HG03095 (cell line): ENCODE results near the gene OR9I1.

ENCODE experiments used
- ATAC-seq: cut with Tn5 transposase; IDR thresholded peaks from one replicate; pipeline ENCODE4 v1.9.1; 2021; ENCODE audit warnings: moderate library complexity; ENCODE audit not compliant: unreplicated experiment

Gene OR9I1, protein sequence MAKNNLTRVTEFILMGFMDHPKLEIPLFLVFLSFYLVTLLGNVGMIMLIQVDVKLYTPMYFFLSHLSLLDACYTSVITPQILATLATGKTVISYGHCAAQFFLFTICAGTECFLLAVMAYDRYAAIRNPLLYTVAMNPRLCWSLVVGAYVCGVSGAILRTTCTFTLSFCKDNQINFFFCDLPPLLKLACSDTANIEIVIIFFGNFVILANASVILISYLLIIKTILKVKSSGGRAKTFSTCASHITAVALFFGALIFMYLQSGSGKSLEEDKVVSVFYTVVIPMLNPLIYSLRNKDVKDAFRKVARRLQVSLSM

DNA sequence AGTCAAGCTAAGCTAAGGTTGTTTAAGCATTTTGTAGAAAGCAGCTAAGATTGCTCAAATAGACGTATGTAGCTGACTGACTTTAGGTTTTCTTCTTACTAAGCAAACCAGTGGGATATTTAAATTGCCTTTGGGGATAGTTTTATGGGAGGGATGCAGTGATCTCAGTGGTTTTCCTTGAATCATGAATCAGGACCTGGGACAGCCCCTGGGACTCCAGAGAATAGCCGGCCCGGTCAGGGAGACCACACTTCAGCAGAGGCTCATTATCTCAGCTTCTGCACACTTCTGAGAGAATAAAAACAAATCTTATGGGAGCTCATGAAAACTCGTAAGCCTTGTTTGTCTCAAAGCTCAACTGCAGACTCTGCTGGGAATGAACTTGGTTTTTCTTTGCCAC is at the start of gene OR9I1:
Gene OR9I1, minus strand, starts transcription at position 62 of the 400 bp plus-strand sequence. CDS start 6,086 bp downstream, outside the sequence.
- no peak for ATAC-seq

DNA sequence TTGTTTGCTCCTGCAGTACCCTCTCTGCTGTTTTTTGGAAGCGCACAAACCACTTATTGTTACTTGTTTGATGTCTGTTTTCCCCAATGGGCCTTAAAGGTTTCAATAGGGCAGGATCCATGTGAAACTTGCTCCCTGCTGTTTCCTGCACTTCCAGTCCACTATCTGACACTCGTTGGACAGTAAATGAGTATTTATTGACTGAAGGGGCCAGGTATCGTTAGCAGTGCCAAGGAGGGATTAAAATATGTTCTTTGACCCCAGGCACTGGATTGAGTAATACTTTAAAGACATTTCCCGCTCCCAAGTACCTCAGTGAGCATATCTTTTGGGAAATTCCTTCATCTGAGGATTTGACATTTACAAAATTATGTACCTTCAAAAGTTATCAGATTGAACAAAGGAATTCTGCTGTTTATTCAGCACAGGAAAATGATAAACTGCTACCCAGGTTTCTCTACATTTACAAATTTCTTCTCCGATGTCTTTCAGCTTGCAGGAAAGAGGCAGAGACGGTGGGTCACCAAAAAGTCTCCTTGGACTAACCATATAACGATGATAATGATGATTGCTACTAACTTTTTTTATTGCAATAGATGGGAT is 40.3 kb upstream of the OR9I1 start:
- no peak for ATAC-seq

DNA sequence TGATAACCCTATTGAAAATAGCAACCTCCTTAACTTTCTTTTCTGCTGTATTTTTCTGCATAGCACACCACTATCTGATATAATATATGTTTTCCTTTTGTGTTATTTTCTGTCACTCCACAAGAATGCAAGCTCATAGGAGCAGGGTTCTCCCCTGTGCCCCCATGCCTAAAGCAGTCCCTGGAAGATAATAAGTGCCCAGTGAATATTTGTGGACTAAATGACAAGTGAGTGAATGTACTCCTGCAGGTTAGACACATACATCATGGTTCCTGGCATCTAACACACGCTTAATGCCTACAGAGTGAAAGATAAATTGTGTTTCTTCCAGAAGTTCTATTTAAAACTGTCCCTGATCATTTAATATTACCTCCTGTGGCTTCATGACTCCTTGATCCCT is 39.7 kb upstream of the OR9I1 start:
- ATAC-seq = no peak

DNA sequence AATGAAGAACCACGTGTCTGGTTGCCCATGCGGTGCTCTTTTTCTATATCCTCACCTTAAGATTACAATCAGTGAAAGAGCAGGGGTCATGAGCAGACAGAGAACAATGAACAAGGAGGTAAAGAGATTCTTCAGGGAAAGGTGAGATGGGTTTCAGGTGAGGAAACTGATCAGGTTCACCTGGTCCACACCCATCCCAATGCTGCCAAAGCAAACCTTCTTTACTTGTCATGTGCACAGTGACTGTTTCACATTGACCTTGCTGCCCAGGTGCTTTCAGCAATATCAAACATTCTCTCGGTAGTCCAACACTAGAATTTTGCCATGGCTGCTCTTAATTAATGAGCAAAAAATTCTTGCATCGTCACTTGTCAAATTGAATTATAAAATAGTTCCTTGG is 39.1 kb upstream of the OR9I1 start:
- ATAC-seq = no peak

DNA sequence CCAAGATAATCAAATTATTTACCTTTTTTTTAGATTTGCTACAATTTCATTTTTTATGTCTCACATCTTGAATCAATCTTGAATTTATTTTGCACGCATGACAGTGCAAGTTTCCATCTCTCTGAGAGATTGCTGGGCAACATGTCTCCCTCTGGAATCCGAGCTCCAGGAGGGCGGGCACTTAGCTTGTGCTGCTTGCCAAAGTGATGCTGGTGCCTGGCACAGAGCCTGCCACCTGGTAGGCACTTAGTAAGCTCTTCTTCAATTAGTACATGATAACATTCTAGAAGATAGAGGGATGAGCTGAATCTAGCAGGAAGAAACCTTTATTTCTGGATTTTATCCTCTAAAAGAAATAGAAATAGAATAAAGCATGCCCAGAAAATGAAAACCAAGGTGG is 27.5 kb upstream of the OR9I1 start:
- ATAC-seq = no peak

DNA sequence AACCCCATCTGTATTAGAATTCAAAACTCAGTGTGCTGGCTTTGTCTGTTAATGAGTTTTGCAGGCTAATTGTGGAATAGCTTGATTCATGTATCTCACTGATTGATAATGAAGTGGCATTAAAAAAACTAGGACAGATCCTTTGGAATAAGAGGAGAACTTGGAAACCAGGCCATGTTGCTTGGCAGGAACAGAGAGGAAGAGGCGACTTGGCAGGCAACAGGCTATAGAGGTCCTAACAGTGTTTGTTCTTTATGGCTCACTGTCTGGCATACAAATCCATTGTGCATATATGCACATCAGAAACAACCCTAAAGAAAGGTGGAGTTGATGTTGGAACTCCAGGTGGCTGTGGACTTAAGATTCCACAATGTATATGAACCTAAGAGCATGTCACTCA is 17.4 kb upstream of the OR9I1 start:
- no peak for ATAC-seq

DNA sequence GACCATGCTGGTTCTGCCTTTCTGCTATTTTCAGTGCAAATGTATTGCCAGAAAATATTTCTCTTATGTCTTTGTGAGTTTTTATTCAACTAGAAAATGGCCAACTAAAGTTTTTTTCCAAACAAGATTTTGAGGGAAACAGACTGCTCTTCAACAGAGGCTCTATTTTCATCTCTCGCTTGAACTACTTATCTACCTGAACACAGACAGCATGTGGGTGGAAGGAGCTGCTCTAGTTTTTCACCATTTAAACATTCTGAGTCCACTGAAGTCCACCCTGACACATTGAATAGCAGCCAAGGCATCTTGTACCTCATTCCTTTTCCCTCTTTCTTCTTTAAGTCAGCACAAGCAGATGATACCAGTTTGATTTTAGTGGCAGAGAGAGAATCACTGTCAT is 9.8 kb upstream of the OR9I1 start:
- no peak for ATAC-seq

DNA sequence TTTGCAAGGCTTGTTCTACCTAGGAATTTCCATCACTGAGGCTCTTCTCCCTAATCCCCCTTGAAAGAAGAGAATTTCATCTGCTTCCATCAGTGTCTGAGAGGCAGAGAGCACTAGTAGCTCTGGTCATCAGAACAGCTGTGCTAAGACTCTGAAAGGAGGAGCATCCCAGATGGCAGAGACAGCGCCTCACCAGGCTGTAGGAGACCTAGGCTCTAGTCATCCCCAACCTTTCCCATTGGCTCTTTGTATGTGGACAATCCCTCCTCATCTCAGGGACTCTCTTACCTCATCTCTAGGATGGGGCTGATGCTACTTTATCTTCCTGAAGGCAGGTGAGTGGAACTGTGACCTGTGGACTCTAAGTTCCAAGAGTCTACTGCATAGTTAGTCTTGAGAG is 8.8 kb upstream of the OR9I1 start:
- ATAC-seq = no peak

DNA sequence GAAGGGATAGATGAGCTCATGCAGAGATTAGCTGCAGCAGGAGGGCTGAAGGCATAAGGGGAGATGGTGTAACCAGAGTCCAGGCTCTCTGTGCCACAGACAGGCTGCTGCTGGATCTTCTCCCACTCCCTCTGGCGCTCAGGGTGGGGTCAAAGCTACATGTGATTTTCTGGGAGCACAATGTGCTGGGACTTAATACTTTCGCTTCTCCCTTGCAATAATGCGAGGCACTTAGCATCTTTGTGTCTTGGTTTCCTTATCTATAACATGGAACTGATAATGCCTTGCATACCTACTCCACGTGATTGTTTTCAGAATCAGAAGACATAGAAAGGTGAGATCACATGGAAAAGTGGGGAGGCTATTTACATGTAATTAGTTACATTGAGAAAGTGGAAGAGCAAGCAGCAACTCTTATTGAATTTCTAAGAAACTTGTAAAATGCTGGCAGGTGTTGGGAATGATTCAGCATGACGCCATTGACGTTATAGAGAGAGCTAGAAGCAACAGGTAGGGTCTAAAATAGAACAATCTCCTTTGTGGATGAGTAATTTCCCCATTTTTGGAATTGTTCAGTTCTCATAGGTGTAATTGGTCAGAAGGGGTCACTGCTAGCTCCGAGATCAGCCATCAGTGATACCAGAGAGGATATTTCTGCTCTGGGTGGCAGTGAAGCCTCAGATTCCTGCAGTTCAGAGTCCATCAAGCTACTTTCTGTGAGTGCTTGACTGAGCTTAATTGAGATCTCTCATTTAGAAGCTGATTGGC is 8.2 kb upstream of the OR9I1 start:
- no peak for ATAC-seq

DNA sequence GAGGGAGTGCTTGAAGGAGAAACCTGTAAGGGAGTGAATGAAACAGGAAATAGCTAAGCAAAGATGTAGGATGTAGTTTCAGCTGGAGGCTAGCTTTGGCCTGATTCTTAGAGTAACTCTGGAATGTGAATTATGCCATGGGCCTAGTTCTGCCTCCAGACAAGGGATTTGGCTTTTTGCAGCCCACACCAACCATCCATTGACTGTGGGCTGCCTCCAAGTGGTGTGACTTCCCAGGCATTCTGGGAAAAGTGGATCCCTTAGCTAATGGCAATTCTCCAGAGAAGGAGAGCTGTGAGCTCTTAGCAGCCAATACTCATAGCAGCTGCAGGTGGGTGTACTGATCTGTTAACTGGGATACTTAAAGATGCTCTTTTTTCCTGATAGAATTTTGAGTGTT is 2.0 kb upstream of the OR9I1 start:
- ATAC-seq = no peak

DNA sequence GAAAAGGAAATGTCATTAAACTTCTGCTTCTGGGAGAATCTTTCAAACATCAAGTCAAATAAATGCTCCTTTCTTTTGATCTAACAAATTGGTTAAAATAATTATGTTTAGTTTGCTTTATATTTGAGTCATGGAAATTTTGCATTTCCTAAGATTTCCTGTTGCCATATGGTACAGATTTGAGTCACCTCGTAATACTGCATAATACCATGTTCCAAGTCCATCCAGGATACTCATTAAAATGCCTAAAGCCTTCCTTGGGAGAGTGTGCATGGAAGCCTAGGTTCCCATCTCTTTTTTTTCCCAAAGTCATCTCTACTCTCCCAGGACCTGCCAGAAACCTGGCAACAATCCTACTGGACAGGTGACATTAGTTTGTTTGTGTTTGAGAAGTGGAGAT is 4.2 kb downstream of the OR9I1 start:
- ATAC-seq = no peak

DNA sequence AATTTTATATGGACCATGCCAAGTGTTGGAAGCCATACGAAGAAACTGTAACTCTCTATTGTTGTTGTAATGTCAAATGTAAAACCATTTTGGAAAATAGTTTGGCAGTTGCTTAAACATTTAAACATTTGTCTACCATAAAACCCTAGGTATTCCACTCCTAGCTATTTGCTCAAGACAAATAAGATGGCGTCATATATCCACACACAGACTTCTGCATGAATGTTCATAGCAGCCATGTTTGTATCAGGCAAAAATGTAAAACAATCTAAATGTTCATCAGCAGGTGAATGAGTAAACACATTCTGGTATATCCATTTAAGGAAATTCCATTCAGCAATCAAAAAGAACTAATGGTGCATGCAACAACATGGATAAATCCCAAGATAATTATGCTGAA is 27.9 kb downstream of the OR9I1 start:
- ATAC-seq = no peak

DNA sequence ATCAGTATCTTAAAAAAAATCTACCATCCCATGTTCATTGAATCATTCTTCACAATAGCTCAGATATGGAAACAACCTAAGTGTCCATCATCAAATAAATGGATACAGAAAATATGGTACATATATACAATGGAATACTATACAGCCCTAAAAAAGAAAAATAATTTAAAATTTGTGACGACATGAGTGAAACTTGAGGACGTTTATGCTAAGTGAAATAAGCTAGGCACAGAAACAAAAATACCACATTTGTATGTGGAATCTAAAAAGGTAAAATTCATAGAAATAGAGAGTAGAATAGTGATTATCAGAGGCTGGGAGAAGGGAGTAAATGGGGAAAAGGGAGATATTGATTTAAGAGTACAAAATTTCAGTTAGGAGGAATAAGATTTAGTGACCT is 38.8 kb downstream of the OR9I1 start:
- no peak for ATAC-seq

DNA sequence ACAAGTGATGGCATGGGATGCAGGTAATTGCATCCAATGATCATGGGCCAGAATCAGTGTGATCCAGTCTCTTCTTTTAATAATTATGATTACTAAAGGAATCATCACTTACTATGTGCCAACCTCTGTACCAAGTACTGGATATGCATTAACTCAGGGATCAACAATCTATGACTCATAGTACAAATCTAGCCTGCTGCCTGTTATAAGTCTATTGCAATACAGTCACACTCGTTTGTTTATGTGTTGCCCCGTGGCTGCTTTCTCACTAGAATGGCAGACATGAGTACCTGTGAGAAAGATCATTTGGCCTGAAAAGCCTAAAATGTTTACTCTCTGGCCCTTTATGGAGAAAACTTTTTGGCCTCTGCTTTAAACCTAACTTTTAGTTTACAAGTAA is 49.5 kb downstream of the OR9I1 start:
- ATAC-seq = no peak

DNA sequence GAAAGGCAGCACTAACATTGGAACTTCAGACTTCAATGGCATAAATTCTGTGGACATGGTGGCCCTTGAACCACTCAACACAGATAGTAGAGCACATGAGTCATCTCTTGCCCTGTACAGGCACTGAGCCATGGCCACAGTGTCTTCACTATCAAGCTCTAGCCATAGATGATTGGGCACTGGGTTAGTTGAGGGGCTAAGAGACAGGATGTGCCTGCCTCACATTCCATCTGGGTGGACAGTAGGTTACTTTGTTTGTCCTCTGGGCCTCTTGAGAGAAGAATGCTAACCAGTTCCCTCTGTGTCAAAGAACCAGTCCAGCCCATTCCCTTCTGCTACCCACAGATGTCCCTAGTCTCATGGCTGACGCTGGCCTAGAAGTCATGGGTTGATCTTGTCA is 54.7 kb downstream of the OR9I1 start:
- ATAC-seq = no peak

DNA sequence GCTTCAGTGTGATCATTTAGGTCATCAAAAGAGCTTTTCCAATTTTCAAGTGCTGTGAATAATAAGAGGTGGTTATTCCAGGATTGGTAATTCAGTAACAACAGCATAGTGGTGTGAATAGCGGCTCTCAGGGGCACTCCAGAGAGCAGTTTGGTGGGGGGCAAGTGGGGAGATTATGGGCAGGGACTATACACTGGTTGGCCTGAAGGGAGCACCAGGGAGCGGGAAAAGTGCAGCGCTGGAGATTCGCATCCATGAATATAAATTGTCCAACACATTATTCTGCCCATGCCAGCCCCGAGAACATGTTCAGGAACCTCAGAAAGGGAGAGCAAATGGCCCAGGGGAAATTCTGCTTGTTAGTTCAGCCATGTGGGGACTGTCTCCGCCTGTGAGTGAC is 56.7 kb downstream of the OR9I1 start:
- ATAC-seq = no peak

DNA sequence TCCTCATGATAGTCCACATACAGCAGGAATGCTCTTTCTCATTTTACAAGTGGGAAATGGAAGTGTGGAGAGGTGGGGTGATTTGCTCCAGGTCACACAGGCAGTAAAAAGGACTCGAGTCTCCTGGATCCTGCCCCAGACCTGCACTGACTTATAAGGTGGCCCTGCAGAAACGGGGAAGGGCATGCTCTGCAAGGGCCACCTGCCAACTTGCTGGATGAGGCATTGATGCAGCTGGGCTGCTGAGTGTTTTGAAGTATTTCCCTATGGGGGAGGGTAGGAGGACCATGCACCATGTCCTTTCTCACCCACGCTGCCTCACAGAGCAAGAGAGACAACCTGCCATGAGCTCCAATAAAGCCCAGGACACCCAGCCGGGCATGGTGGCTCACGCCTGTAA is 57.6 kb downstream of the OR9I1 start:
- no peak for ATAC-seq
